Prostate gland (tissue), 2 donors: Measurements from ENCODE around the gene SCTR. TPM values are rescaled to one million over a fixed set of nuclear protein-coding genes. Genes with fewer than 3 reads are reported as not detected.

Experiments
- DNase-seq: peaks from one replicate; pipeline ENCODE4 v3.0.0-alpha.2; 2019; ENCODE audit warnings: low spot score
- H3K27ac ChIP-seq, 2 donors: fragments of 200-600 bp; sonication (generic); 2 replicates each; pipeline ENCODE4 v1.5.1; 2017 to 2019
- H3K27me3 ChIP-seq: fragments of 200-600 bp; sonication (generic); replicated peaks from 2 replicates; pipeline ENCODE4 v1.5.1; 2019; ENCODE audit not compliant: insufficient read depth
- H3K36me3 ChIP-seq, 2 donors: fragments of 200-600 bp; sonication (generic); 1 replicate in 1 of 2; 2 replicates in 1 of 2; pipeline versions ENCODE4 v1.5.1 to v1.8.1; 2017 to 2019
- H3K4me1 ChIP-seq: fragments of 200-600 bp; sonication (generic); replicated peaks from 2 replicates; pipeline ENCODE4 v1.5.1; 2019
- H3K4me3 ChIP-seq, 2 donors: fragments of 200-600 bp; sonication (generic); 2 replicates each; pipeline ENCODE4 v1.5.1; 2017 to 2019
- H3K9me3 ChIP-seq: fragments of 200-600 bp; sonication (generic); 2 replicates; pipeline ENCODE4 v1.5.1; 2017
- POLR2A ChIP-seq: fragments of 450-650 bp; IDR thresholded peaks from one replicate; pipeline ENCODE4 v1.6.1; 2016; ENCODE audit warnings: antibody characterized with exemption, mild to moderate bottlenecking
- POLR2AphosphoS5 ChIP-seq: sonication (generic); formaldehyde crosslinking; IDR thresholded peaks from one replicate; pipeline ENCODE4 v1.6.1; 2017; ENCODE audit warnings: antibody characterized with exemption
- WGBS: methylation state at CpG from one replicate; pipeline ENCODE4 v1.1.5; 2018; 5-methylcytosine and 5-hydroxymethylcytosine counted together
- intact Hi-C: fragments of 100-400 bp; cut with DNase I; formaldehyde crosslinking; loops from one replicate; pipeline ENCODE4 v1.14.2; 2022
- total RNA-seq, 2 donors: library from RNA; depleted of rRNA; stranded (reverse); fragments of >200 nt; gene quantifications; one replicate each; pipeline ENCODE4 v1.1.0, GENCODE V29; 2016
- TF ChIP-seq, protein P1 (sequence below), 4 experiments: fragments of 200-600 bp in 2 of 4; fragments of 450-650 bp in 2 of 4; sonication (generic) in 2 of 4; IDR thresholded peaks; 1 replicate in 3 of 4; 2 replicates in 1 of 4; pipeline ENCODE4 v1.5.1; 2016 to 2019; ENCODE audit warnings: antibody characterized with exemption in 4 of 4, mild to moderate bottlenecking in 2 of 4, moderate library complexity in 2 of 4

Gene SCTR
- total RNA-seq, 2 donors from 2014 or later = not detected

DNA sequence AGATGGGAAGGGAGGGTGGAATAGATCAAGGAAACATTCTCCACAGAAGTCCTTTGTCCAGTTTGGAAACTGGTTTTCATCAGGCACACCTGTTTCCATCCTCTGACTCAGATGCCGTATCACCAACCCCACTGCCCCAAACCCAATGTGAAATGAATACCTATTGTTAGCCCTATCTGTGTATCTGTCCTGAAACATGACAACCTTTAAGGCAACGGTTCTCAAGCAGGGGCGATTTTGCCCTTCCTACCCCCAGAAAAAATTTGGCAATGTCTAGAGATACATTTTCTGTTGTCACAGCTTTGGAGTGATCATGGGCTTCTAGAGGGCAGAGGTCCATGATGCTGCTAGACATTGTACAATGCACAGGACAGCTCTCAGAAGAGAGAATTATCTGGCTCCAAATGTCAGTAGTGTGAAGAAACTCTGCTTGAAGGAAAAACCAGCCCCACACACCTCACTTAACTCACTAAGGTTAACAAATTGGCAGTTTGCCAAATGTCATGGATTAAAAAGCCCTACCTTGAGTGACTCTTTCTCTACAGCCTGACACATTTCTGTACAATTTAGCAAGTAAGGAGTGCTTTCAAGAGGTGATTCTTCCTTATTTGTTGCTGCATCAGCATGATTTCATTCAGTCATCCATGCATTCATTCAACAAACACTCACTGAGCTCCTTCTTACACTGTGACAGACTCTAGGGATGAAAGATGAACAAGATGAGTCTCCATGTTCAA lies 3.4 kb downstream of the SCTR start:
- WGBS = 81% methylated on average over 3 of the region's 3 CpGs
- peaks cover 21% of the 10 kb centered on the region for H3K27me3 ChIP-seq
- DNase-seq = no peak
- TF ChIP-seq POLR2AphosphoS5 (no peak), POLR2A (no peak)
- TF ChIP-seq, protein P1, sequence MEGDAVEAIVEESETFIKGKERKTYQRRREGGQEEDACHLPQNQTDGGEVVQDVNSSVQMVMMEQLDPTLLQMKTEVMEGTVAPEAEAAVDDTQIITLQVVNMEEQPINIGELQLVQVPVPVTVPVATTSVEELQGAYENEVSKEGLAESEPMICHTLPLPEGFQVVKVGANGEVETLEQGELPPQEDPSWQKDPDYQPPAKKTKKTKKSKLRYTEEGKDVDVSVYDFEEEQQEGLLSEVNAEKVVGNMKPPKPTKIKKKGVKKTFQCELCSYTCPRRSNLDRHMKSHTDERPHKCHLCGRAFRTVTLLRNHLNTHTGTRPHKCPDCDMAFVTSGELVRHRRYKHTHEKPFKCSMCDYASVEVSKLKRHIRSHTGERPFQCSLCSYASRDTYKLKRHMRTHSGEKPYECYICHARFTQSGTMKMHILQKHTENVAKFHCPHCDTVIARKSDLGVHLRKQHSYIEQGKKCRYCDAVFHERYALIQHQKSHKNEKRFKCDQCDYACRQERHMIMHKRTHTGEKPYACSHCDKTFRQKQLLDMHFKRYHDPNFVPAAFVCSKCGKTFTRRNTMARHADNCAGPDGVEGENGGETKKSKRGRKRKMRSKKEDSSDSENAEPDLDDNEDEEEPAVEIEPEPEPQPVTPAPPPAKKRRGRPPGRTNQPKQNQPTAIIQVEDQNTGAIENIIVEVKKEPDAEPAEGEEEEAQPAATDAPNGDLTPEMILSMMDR (IDR thresholded peaks at IDR 0.05) = no peak
- intact Hi-C loops = no loop called here
- H3K36me3 ChIP-seq = no peaks in the 10 kb centered on the region
- no peak overlapping the region for H3K27ac ChIP-seq
- H3K9me3 ChIP-seq = no peaks in the 10 kb centered on the region
- H3K4me3 ChIP-seq = no peak overlapping the region
- H3K4me1 ChIP-seq = no peaks in the 10 kb centered on the region

DNA sequence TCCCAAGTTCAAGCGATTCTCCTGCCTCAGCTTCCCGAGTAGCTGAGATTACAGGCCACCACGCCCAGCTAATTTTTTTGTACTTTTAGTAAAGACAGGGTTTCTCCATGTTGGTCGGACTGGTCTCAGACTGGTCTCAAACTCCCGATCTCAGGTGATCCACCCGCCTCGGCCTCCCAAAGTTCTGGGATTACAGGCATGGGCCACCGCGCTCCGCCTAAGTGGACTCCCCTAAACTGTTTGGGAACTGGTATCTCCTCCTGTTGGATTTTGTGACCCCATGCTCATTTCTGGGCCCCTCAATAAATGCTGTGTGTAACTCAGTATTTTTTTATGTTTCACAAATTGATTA lies 5.2 kb downstream of the SCTR start:
- Histone ChIP-seq H3K27me3 (peaks cover 11% of the 10 kb centered on the region), H3K27ac (no peak overlapping the region), H3K4me3 (no peak overlapping the region), H3K4me1 (no peaks in the 10 kb centered on the region), H3K9me3 (no peaks in the 10 kb centered on the region), H3K36me3 (no peaks in the 10 kb centered on the region)
- TF ChIP-seq POLR2AphosphoS5 (no peak), POLR2A (no peak)
- TF ChIP-seq, protein P1 (IDR thresholded peaks at IDR 0.05) = no peak
- no peak for DNase-seq
- WGBS = 88% methylated on average over 10 of the region's 10 CpGs
- intact Hi-C loops = no loop called here

DNA sequence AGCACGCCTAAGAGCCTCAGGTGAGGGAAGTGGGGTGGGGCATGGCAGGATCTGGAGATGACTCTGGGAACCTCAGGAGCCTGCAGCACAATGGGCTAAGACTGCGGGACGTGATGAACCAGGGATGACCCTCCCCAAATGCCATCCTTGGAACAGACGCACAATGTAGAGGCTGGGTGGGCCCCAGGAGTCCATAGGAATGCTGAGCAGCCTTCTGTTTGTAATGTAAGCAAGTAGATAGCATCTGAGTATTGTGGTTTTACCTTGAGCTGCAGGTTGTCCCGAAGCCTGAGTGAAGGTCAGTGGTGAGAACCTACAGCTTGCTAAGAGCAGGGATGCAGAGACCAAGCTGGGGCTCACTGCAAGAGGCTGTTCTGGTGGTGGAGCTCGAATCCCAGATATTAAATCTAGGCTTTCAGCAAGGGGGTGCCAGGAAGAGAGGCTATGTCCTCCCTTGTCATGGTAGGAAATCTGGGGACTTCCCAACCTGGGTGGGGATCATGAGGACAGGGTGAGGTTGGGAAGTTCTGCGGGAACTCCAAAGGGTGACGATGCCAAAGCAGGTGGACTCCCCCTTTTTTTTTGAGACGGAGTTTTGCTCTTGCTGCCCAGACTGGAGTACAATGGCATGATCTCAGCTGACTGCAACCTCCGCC lies 5.8 kb downstream of the SCTR start:
- Histone ChIP-seq H3K27me3 (peaks cover 7% of the 10 kb centered on the region), H3K27ac (no peak overlapping the region), H3K9me3 (no peaks in the 10 kb centered on the region), H3K36me3 (no peaks in the 10 kb centered on the region), H3K4me1 (no peaks in the 10 kb centered on the region), H3K4me3 (no peak overlapping the region)
- 77% methylated on average over 10 of the region's 10 CpGs for WGBS
- TF ChIP-seq, protein P1 (IDR thresholded peaks at IDR 0.05) = no peak
- TF ChIP-seq POLR2AphosphoS5 = no peak
- no peak for TF ChIP-seq POLR2A
- no peak for DNase-seq
- intact Hi-C loops = no loop called here

DNA sequence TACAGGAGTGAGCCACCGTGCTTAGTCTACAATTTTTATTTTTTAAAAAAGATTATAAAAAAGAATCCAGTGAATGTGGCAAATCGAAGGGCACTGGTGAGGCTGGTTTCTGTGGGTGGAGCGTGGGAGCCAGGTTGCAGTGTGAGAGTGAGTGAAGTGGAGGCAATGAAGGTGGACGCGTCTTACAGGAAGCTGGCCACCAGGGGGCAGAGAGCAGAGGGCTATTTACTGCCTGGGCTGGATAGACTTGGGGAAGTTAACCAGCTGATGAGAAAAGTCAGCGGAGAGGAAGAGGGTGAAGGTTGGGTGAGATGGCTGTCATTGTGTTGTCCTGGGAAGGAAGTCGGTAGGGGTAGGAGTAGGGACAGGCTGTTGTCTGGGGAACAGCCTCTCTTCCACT lies 6.8 kb downstream of the SCTR start:
- Histone ChIP-seq H3K9me3 (no peaks in the 10 kb centered on the region), H3K27ac (no peak overlapping the region), H3K27me3 (no peaks in the 10 kb centered on the region), H3K4me3 (no peak overlapping the region), H3K36me3 (no peaks in the 10 kb centered on the region), H3K4me1 (no peaks in the 10 kb centered on the region)
- TF ChIP-seq POLR2A = no peak
- TF ChIP-seq, protein P1 (IDR thresholded peaks at IDR 0.05) = peak in 2 of 4 experiments; percentile 28 to 50
- intact Hi-C loops = no loop called here
- peak; percentile 13 for DNase-seq
- WGBS = 37% methylated on average over 7 of the region's 7 CpGs

DNA sequence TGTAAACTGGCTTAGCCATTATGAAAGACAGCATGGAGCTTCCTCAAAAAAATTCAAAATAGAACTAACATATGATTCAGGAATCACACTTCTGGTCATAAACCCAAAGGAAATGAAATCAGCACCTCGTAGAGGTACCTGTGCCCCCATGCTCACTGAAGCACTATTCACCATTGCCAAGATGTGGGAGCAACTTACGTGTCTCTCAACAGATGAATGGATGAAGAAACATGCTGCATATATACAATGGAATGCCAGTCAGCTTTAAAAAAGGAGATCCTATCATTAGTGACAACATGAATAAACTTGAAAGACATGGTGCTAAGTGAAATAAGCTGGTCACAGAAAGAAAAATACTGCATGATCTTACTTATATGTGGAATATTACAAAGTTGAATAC lies 8.2 kb downstream of the SCTR start:
- no peak for DNase-seq
- WGBS = 66% methylated on average over 2 of the region's 2 CpGs
- Histone ChIP-seq H3K4me1 (no peaks in the 10 kb centered on the region), H3K4me3 (no peak overlapping the region), H3K36me3 (no peaks in the 10 kb centered on the region), H3K27ac (no peak overlapping the region), H3K9me3 (no peaks in the 10 kb centered on the region), H3K27me3 (no peaks in the 10 kb centered on the region)
- intact Hi-C loops = no loop called here
- TF ChIP-seq POLR2A (no peak), POLR2AphosphoS5 (no peak)
- TF ChIP-seq, protein P1 (IDR thresholded peaks at IDR 0.05) = no peak
